ENCODE results near the gene FBXL2. TPM values are rescaled to one million over a fixed set of nuclear protein-coding genes. Genes with fewer than 3 reads are reported as not detected.

The FBXL2 gene
- total and polyA plus RNA-seq, 7 donors = 1.2 to 17.2 (median 10.3) TPM; not detected in 2

GRCh38 chr3:33380653-33381052 is 103.4 kb downstream of the FBXL2 start:
- intact Hi-C loops (cut with DNase I) = no loop called here
- no peak overlapping the region for H3K4me3 ChIP-seq
- no peaks in the 10 kb centered on the region for H3K27me3 ChIP-seq
- no peak for DNase-seq
- no peaks in the 10 kb centered on the region for H3K4me1 ChIP-seq
- 88 to 96% methylated on average over 3 of the region's 3 CpGs for WGBS, 2 donors
- H3K9me3 ChIP-seq = no peaks in the 10 kb centered on the region
- H3K36me3 ChIP-seq = peaks cover 0 to 58% (median 22%) of the 10 kb centered on the region in 4 donors
- H3K27ac ChIP-seq = no peak overlapping the region
- TF ChIP-seq CTCF (IDR thresholded peaks at IDR 0.05) (no peak), POLR2AphosphoS5 (IDR thresholded peaks at IDR 0.05) (no peak), EP300 (IDR thresholded peaks at IDR 0.05) (no peak), POLR2A (IDR thresholded peaks at IDR 0.05) (no peak)

GRCh38 chr3:33383951-33384350 is 106.7 kb downstream of the FBXL2 start:
- no peaks in the 10 kb centered on the region for H3K9me3 ChIP-seq
- no peak for DNase-seq
- H3K4me3 ChIP-seq = no peak overlapping the region
- no peaks in the 10 kb centered on the region for H3K27me3 ChIP-seq
- H3K4me1 ChIP-seq = no peaks in the 10 kb centered on the region
- intact Hi-C loops (cut with DNase I) = no loop called here
- no peak overlapping the region for H3K27ac ChIP-seq
- 97% methylated on average over 12 of the region's 12 CpGs for WGBS, 2 donors
- no peak for TF ChIP-seq EP300 (IDR thresholded peaks at IDR 0.05)
- no peak for TF ChIP-seq POLR2AphosphoS5 (IDR thresholded peaks at IDR 0.05)
- TF ChIP-seq CTCF (IDR thresholded peaks at IDR 0.05) = no peak
- TF ChIP-seq POLR2A (IDR thresholded peaks at IDR 0.05) = no peak
- H3K36me3 ChIP-seq = peaks cover 0 to 71% (median 21%) of the 10 kb centered on the region in 4 donors

GRCh38 chr3:33385423-33385822 is 108.2 kb downstream of the FBXL2 start:
- Histone ChIP-seq H3K4me3 (no peak overlapping the region), H3K9me3 (no peaks in the 10 kb centered on the region), H3K27ac (no peak overlapping the region), H3K36me3 (peaks cover 0 to 74% (median 21%) of the 10 kb centered on the region in 4 donors), H3K4me1 (peaks cover 0 to 7% (median 2%) of the 10 kb centered on the region in 4 donors), H3K27me3 (no peaks in the 10 kb centered on the region)
- TF ChIP-seq POLR2A (IDR thresholded peaks at IDR 0.05) (no peak), EP300 (IDR thresholded peaks at IDR 0.05) (no peak), POLR2AphosphoS5 (IDR thresholded peaks at IDR 0.05) (no peak), CTCF (IDR thresholded peaks at IDR 0.05) (no peak)
- DNase-seq = no peak
- WGBS, 2 donors = 55 to 82% methylated on average over 5 of the region's 5 CpGs
- intact Hi-C loops (cut with DNase I) = no loop called here

- DNase-seq = no peak
- Histone ChIP-seq H3K27me3 (no peaks in the 10 kb centered on the region), H3K27ac (no peak overlapping the region), H3K9me3 (no peaks in the 10 kb centered on the region), H3K4me3 (no peak overlapping the region), H3K4me1 (peaks cover 0 to 18% (median 5%) of the 10 kb centered on the region in 4 donors), H3K36me3 (peaks cover 0 to 80% (median 21%) of the 10 kb centered on the region in 4 donors)
- WGBS, 2 donors = 84 to 91% methylated on average over 1 of the region's 1 CpG
- intact Hi-C loops (cut with DNase I) = no loop called here
- TF ChIP-seq POLR2A (IDR thresholded peaks at IDR 0.05) = no peak
- no peak for TF ChIP-seq POLR2AphosphoS5 (IDR thresholded peaks at IDR 0.05)
- TF ChIP-seq EP300 (IDR thresholded peaks at IDR 0.05) = no peak
- TF ChIP-seq CTCF (IDR thresholded peaks at IDR 0.05) = no peak
These were observed 109.4 kb downstream of the FBXL2 start for GRCh38 chr3:33386631-33387030.
